GM12865 (cell line): Measurements from ENCODE around the gene PRR35.
"Not testable (repeated sequence)": the region's sequence is repeated elsewhere in the genome, so short reads cannot be mapped to it uniquely, and the experiment has no call there.

Experiments
- DNase-seq: peaks from one replicate; pipeline ENCODE4 v3.0.0; 2010; ENCODE audit warnings: low read depth
- H3K4me3 ChIP-seq: 2 replicates; pipeline ENCODE4 v1.5.1; 2011; ENCODE audit warnings: mild to moderate bottlenecking, low read depth, low read length, control low read depth
- CTCF ChIP-seq: IDR thresholded peaks from 2 replicates; pipeline ENCODE4 v1.5.1; 2011; ENCODE audit warnings: low read length, control low read depth, low read depth, inconsistent platforms; ENCODE audit not compliant: insufficient read depth; ENCODE audit errors: missing control alignments

The PRR35 gene

GRCh38 chr16:593807-594206 lies 33.6 kb downstream of the PRR35 start:
- TF ChIP-seq CTCF: no peak
- H3K4me3 ChIP-seq: no peak overlapping the region
- no peak for DNase-seq

- no peak for DNase-seq
- TF ChIP-seq CTCF: no peak
- no peak overlapping the region for H3K4me3 ChIP-seq
Observed at GRCh38 chr16:595094-595528, 34.9 kb downstream of the PRR35 start.

- no peak for TF ChIP-seq CTCF
- no peak overlapping the region for H3K4me3 ChIP-seq
- DNase-seq: no peak
Observed at GRCh38 chr16:595942-596735, 35.9 kb downstream of the PRR35 start.

GRCh38 chr16:596736-597060 lies 36.5 kb downstream of the PRR35 start:
- H3K4me3 ChIP-seq: no peak overlapping the region
- DNase-seq: no peak
- no peak for TF ChIP-seq CTCF

- DNase-seq, H3K4me3 ChIP-seq: not testable (repeated sequence)
Observed at GRCh38 chr16:597655-598054, 37.5 kb downstream of the PRR35 start.

- TF ChIP-seq CTCF: no peak
- no peak for DNase-seq
- H3K4me3 ChIP-seq: no peak overlapping the region
Observed at GRCh38 chr16:598823-599739, 38.9 kb downstream of the PRR35 start.

- no peak for DNase-seq
- no peak for TF ChIP-seq CTCF
- no peak overlapping the region for H3K4me3 ChIP-seq
Observed at GRCh38 chr16:600781-601180, 40.6 kb downstream of the PRR35 start.
